ENCODE measurements around the gene FAM162A. TPM values are rescaled to one million over a fixed set of nuclear protein-coding genes. Genes with fewer than 3 reads are reported as not detected.

FAM162A gene
- total and polyA plus RNA-seq, 8 donors, result 30.2 to 51.8 (median 39.6) TPM

DNA sequence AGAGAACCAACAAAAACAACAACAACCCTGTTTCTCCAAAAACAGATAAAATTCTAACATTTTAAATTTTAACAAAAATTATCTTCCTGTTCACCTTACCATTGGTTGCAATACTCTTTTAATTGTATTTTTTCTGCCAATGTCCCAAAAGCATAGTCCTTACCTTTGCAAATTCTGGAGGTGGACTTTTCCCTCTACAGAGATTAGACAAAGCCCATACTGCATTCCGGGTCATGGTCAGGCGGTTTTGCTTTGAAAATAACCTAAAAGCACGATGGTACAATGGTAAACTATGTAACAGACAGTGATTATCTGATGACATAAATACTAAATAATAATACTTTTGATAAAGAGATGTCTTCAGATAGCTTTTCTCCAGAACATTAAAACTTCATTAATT is 67.4 kb downstream of the FAM162A start:
- no peaks in the 10 kb centered on the region for H3K27me3 ChIP-seq
- ATAC-seq, result no peak
- intact Hi-C loops (cut with DNase I), result no loop called here
- H3K36me3 ChIP-seq, result peaks cover 4 to 72% of the 10 kb centered on the region in 2 donors
- no peak overlapping the region for H3K27ac ChIP-seq
- no peak overlapping the region for H3K4me3 ChIP-seq
- no peaks in the 10 kb centered on the region for H3K4me1 ChIP-seq
- H3K9me3 ChIP-seq, result no peaks in the 10 kb centered on the region
- no peak for DNase-seq
- TF ChIP-seq, protein P1, sequence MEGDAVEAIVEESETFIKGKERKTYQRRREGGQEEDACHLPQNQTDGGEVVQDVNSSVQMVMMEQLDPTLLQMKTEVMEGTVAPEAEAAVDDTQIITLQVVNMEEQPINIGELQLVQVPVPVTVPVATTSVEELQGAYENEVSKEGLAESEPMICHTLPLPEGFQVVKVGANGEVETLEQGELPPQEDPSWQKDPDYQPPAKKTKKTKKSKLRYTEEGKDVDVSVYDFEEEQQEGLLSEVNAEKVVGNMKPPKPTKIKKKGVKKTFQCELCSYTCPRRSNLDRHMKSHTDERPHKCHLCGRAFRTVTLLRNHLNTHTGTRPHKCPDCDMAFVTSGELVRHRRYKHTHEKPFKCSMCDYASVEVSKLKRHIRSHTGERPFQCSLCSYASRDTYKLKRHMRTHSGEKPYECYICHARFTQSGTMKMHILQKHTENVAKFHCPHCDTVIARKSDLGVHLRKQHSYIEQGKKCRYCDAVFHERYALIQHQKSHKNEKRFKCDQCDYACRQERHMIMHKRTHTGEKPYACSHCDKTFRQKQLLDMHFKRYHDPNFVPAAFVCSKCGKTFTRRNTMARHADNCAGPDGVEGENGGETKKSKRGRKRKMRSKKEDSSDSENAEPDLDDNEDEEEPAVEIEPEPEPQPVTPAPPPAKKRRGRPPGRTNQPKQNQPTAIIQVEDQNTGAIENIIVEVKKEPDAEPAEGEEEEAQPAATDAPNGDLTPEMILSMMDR (IDR thresholded peaks at IDR 0.05), result no peak

DNA sequence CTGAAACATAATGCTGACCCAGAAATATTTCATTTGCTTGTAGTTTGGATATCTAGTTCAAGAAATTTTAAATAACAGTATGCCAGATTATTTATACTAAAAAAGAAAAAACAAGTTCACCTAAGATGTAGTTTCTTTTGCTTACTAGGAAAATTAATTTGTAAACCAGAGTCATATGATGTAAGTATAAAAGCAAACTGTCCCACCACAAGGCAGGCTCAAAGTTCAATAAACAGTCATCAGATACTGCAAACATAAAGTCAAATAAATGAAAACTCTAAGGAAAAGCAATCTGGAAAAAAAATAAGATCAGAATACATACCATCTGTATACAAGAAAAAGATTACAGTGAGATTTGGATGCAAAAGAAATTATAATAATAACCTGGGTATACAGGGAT is 72.1 kb downstream of the FAM162A start:
- Histone ChIP-seq H3K36me3 (peaks cover 4 to 77% of the 10 kb centered on the region in 2 donors), H3K4me1 (no peaks in the 10 kb centered on the region)
- intact Hi-C loops (cut with DNase I), result loop anchor here in 1 of 2 donors (5.0 kb wide), 1 partner anchor 221 kb away; no protein-coding TSS in a partner anchor

DNA sequence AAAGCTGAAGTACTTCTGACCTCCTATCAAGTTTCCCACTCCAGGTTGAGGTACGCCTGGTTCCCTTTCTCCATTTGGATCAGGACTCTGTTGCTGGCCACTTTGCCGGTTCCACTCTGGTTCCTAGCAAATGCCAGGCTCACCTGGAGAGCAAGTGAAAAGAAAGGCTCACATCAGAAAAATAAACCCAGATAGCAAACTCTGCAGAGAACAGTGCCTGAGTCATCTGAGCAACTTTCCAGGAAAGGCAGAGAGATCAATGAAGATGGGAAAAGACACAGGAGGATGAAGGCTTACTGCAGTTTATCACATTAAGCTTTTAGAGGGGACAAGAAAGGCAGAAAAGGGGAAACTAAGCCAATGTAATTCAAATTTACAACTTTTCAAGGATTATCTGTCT is 73.7 kb downstream of the FAM162A start:
- Histone ChIP-seq H3K4me3 (no peak overlapping the region), H3K27me3 (no peaks in the 10 kb centered on the region), H3K36me3 (peaks cover 4 to 80% of the 10 kb centered on the region in 2 donors), H3K27ac (no peak overlapping the region), H3K9me3 (no peaks in the 10 kb centered on the region), H3K4me1 (no peaks in the 10 kb centered on the region)
- TF ChIP-seq, protein P1 (IDR thresholded peaks at IDR 0.05), result no peak
- ATAC-seq (no peak), DNase-seq (no peak)
- intact Hi-C loops (cut with DNase I), result loop anchor here in 1 of 2 donors (5.0 kb wide), 1 partner anchor 220 kb away; no protein-coding TSS in a partner anchor

More for the DNA sequence above, 72.1 kb downstream of the FAM162A start:
- Histone ChIP-seq H3K27ac (no peak overlapping the region), H3K9me3 (no peaks in the 10 kb centered on the region), H3K4me3 (no peak overlapping the region), H3K27me3 (no peaks in the 10 kb centered on the region)
- TF ChIP-seq, protein P1 (IDR thresholded peaks at IDR 0.05), result no peak
- DNase-seq (no peak), ATAC-seq (no peak)

DNA sequence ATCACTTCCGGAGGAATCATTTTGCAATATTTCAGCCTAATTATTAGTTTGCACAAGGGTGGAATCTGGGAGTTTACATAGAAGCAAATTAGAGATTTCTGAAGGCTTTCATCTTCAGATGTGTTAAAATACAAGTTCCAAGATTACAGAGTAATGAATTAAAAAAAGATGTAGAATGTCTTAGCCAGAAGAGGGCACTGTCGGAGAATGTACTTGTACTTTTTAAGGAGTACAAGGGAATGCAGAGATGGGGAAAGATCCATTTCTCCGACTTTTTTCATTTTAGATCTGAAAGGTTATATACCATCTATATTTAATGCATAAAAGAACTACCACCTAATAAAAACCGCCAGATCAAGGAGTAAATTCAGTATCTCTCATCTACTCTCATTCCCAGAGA is 75.0 kb downstream of the FAM162A start:
- Histone ChIP-seq H3K36me3 (peaks cover 4 to 80% of the 10 kb centered on the region in 2 donors), H3K27me3 (no peaks in the 10 kb centered on the region), H3K27ac (no peak overlapping the region), H3K9me3 (no peaks in the 10 kb centered on the region), H3K4me3 (no peak overlapping the region), H3K4me1 (no peaks in the 10 kb centered on the region)
- ATAC-seq, result peak; percentile 71
- peak in 2 of 4 donors; percentile 4 to 34 for DNase-seq
- TF ChIP-seq, protein P1 (IDR thresholded peaks at IDR 0.05), result peak in 1 of 2 donors; percentile 24
- intact Hi-C loops (cut with DNase I), result loop anchor here in 1 of 2 donors (5.0 kb wide), 1 partner anchor 218 kb away; no protein-coding TSS in a partner anchor

DNA sequence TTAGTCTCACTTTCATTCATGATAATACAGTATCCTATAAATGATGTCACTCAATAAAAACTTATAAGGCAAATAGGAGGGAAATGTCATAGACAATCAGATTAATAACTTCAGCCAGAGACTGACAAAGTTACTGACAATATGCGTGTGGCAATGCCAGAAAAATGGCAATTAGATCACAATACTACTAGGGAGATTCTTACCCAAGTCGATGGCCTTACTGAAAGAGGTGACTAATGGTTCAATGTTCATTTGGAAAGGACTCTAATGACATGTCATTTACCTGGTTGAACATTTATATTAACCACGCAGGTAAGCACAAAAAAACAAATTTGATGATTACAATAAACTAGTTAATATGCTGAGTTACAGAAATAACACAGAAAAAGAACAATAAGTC is 77.8 kb downstream of the FAM162A start:
- intact Hi-C loops (cut with DNase I), result no loop called here
- Histone ChIP-seq H3K9me3 (no peaks in the 10 kb centered on the region), H3K4me3 (no peak overlapping the region), H3K27ac (no peak overlapping the region), H3K27me3 (no peaks in the 10 kb centered on the region), H3K36me3 (peaks cover 0 to 92% of the 10 kb centered on the region in 2 donors), H3K4me1 (no peaks in the 10 kb centered on the region)
- ATAC-seq (no peak), DNase-seq (no peak)
- TF ChIP-seq, protein P1 (IDR thresholded peaks at IDR 0.05), result no peak

Other genes with a start within 250 kb of the FAM162A start
- gene CASR, start 200.5 kb upstream of the FAM162A start, total RNA-seq, result under 1 TPM in 1 of 2 donors, not detected in 1; 0.16 TPM
- under 1 TPM; 0.04 to 0.24 (median 0.11) TPM for gene CASR, start 200.5 kb upstream of the FAM162A start, polyA plus RNA-seq (ENCODE audit: insufficient read length in 6 of 6)
- gene CSTA, start 58.9 kb upstream of the FAM162A start, total RNA-seq, result 10 to 100 TPM; 18.6 to 19.8 TPM
- gene CSTA, start 58.9 kb upstream of the FAM162A start, polyA plus RNA-seq (ENCODE audit: insufficient read length in 6 of 6), result 1 to 10 TPM in 2 of 6 donors, under 1 TPM in 4; 0.73 to 1.4 (median 0.95) TPM
- gene MIX23, start 951 bp upstream of the FAM162A start, total RNA-seq, result 10 to 100 TPM; 24.2 to 24.4 TPM
- 10 to 100 TPM; 34.4 to 42.6 (median 40.8) TPM for gene MIX23, start 951 bp upstream of the FAM162A start, polyA plus RNA-seq (ENCODE audit: insufficient read length in 6 of 6)
- 1 to 10 TPM; 5.5 to 6.4 TPM for gene WDR5B, start 31.9 kb downstream of the FAM162A start, total RNA-seq
- gene WDR5B, start 31.9 kb downstream of the FAM162A start, polyA plus RNA-seq (ENCODE audit: insufficient read length in 6 of 6), result 10 to 100 TPM in 2 of 6 donors, 1 to 10 TPM in 4; 8.6 to 11.5 (median 10.0) TPM
- gene KPNA1, start 130.8 kb downstream of the FAM162A start, total RNA-seq, result 10 to 100 TPM; 54.2 to 71.4 TPM
- gene KPNA1, start 130.8 kb downstream of the FAM162A start, polyA plus RNA-seq (ENCODE audit: insufficient read length in 6 of 6), result 10 to 100 TPM; 39.6 to 52.4 (median 42.5) TPM
- 10 to 100 TPM; 57.0 to 75.4 TPM for gene PARP9, start 180.1 kb downstream of the FAM162A start, total RNA-seq
- 10 to 100 TPM; 17.2 to 21.5 (median 20.2) TPM for gene PARP9, start 180.1 kb downstream of the FAM162A start, polyA plus RNA-seq (ENCODE audit: insufficient read length in 6 of 6)
- 10 to 100 TPM; 63.0 to 75.3 TPM for gene DTX3L, start 180.2 kb downstream of the FAM162A start, total RNA-seq
- 10 to 100 TPM; 19.2 to 23.2 (median 22.1) TPM for gene DTX3L, start 180.2 kb downstream of the FAM162A start, polyA plus RNA-seq (ENCODE audit: insufficient read length in 6 of 6)
- gene PARP15, start 193.5 kb downstream of the FAM162A start, total RNA-seq, result 1 to 10 TPM; 3.1 to 5.8 TPM
- 1 to 10 TPM in 2 of 6 donors, under 1 TPM in 4; 0.51 to 1.2 (median 0.92) TPM for gene PARP15, start 193.5 kb downstream of the FAM162A start, polyA plus RNA-seq (ENCODE audit: insufficient read length in 6 of 6)